Measurements from ENCODE around the gene D2HGDH. TPM values are rescaled to one million over a fixed set of nuclear protein-coding genes. Genes with fewer than 3 reads are reported as not detected.

Gene D2HGDH
- total and polyA plus RNA-seq, 3 donors from 2014 or later: 15.6 to 37.7 (median 36.1) TPM

- 87 to 95% methylated on average over 26 to 32 of the region's 32 CpGs for WGBS, 2 donors
- Histone ChIP-seq H3K4me3 (no peak overlapping the region), H3K27me3 (no peaks in the 10 kb centered on the region), H3K9me3 (no peaks in the 10 kb centered on the region), H3K36me3 (ENCODE audit: low read depth, missing control alignments) (no peaks in the 10 kb centered on the region), H3K27ac (no peak overlapping the region), H3K4me1 (peaks cover 3% of the 10 kb centered on the region)
- no peak for DNase-seq
- TF ChIP-seq, protein P1, sequence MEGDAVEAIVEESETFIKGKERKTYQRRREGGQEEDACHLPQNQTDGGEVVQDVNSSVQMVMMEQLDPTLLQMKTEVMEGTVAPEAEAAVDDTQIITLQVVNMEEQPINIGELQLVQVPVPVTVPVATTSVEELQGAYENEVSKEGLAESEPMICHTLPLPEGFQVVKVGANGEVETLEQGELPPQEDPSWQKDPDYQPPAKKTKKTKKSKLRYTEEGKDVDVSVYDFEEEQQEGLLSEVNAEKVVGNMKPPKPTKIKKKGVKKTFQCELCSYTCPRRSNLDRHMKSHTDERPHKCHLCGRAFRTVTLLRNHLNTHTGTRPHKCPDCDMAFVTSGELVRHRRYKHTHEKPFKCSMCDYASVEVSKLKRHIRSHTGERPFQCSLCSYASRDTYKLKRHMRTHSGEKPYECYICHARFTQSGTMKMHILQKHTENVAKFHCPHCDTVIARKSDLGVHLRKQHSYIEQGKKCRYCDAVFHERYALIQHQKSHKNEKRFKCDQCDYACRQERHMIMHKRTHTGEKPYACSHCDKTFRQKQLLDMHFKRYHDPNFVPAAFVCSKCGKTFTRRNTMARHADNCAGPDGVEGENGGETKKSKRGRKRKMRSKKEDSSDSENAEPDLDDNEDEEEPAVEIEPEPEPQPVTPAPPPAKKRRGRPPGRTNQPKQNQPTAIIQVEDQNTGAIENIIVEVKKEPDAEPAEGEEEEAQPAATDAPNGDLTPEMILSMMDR (IDR thresholded peaks at IDR 0.05): no peak
- TF ChIP-seq POLR2A (IDR thresholded peaks at IDR 0.05): no peak
- intact Hi-C loops (cut with DNase I; ENCODE audit: low total_unique reads): no loop called here
These were observed 14.2 kb downstream of the D2HGDH start for GRCh38 chr2:241748468-241749256.

DNA sequence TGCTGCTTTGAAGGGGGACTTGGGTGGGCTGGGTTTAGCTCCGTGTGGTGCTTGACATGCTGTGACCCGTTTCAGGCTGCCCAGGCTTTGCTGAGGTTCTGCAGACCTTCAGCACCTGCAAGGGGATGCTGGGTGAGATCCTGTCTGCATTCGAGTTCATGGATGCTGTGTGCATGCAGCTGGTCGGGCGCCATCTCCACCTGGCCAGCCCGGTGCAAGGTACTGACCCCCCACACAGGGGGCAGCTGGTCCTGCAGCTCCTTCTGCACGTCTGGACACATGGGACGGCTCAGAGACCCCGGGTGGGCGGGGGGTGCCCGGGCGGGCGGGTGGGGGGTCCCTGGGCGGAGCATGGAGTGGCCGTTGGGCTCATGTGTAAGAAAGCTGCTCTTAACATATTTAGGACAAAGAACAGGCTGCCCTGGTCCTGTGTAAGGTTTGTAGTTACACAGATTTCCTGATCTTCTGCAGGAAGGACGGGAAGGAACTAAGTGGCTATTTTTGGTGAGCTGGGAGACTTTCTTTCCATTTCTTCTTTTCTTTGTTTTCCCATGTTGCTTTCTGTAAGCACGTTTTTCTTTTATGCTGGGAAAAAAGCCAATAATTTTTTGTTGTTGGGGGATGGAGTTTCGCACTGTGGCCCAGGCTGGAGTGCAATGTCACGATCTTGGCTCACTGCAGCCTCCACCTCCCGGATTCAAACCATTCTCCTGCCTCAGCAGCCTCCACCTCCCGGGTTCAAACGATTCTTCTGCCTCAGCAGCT is 15.8 kb downstream of the D2HGDH start:
- H3K27me3 ChIP-seq: no peaks in the 10 kb centered on the region
- H3K36me3 ChIP-seq (ENCODE audit: low read depth, missing control alignments): no peaks in the 10 kb centered on the region
- 65 to 67% methylated on average over 18 to 19 of the region's 22 CpGs for WGBS, 2 donors
- no peak overlapping the region for H3K4me3 ChIP-seq
- H3K9me3 ChIP-seq: no peaks in the 10 kb centered on the region
- TF ChIP-seq, protein P1 (IDR thresholded peaks at IDR 0.05): no peak
- no peak for TF ChIP-seq POLR2A (IDR thresholded peaks at IDR 0.05)
- DNase-seq: no peak
- peaks cover 3% of the 10 kb centered on the region for H3K4me1 ChIP-seq
- no peak overlapping the region for H3K27ac ChIP-seq
- intact Hi-C loops (cut with DNase I; ENCODE audit: low total_unique reads): no loop called here

- TF ChIP-seq, protein P1 (IDR thresholded peaks at IDR 0.05): no peak
- TF ChIP-seq POLR2A (IDR thresholded peaks at IDR 0.05): no peak
- H3K4me3 ChIP-seq: no peak overlapping the region
- no peak overlapping the region for H3K27ac ChIP-seq
- H3K9me3 ChIP-seq: no peaks in the 10 kb centered on the region
- DNase-seq: no peak
- H3K4me1 ChIP-seq: peaks cover 3% of the 10 kb centered on the region
- no peaks in the 10 kb centered on the region for H3K27me3 ChIP-seq
- intact Hi-C loops (cut with DNase I; ENCODE audit: low total_unique reads): no loop called here
- H3K36me3 ChIP-seq (ENCODE audit: low read depth, missing control alignments): no peaks in the 10 kb centered on the region
- 87 to 97% methylated on average over 14 to 15 of the region's 15 CpGs for WGBS, 2 donors
These were observed 16.7 kb downstream of the D2HGDH start for GRCh38 chr2:241751152-241751551.

- TF ChIP-seq, protein P1 (IDR thresholded peaks at IDR 0.05): no peak
- no peak for TF ChIP-seq POLR2A (IDR thresholded peaks at IDR 0.05)
- H3K9me3 ChIP-seq: no peaks in the 10 kb centered on the region
- peaks cover 3% of the 10 kb centered on the region for H3K4me1 ChIP-seq
- H3K36me3 ChIP-seq (ENCODE audit: low read depth, missing control alignments): no peaks in the 10 kb centered on the region
- intact Hi-C loops (cut with DNase I; ENCODE audit: low total_unique reads): no loop called here
- no peak for DNase-seq
- H3K4me3 ChIP-seq: no peak overlapping the region
- H3K27me3 ChIP-seq: no peaks in the 10 kb centered on the region
- 77 to 89% methylated on average over 6 to 15 of the region's 18 CpGs for WGBS, 2 donors
- no peak overlapping the region for H3K27ac ChIP-seq
These were observed 17.3 kb downstream of the D2HGDH start for GRCh38 chr2:241751776-241752175.

Data from testis (tissue), 3 donors.